Measurements from ENCODE around the gene FMNL3. TPM values are rescaled to one million over a fixed set of nuclear protein-coding genes. Genes with fewer than 3 reads are reported as not detected.

The FMNL3 gene
- total and polyA plus RNA-seq, 2 of the 13 experiments (the other 11 are each of a cell fraction or from before 2014, with no cell fraction given) = 0.44 to 1.1 TPM

DNA sequence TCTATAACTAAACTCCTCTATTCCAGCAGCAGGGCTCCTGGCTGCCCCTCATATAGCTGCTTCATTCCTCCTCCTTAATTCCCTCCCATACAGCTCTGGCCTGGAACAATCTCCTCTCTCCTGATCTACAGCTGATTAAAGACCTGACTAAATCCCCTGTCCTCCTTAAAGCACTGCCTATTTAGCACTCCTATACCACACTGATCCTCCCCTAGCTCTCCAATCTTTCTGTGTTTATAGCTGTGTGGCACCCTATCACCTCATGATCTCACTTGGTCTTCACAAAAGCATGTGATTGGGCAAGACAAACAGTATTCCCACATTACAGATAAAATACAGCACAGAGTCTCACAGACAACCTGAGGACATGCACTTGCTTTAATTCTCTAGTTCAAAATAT lies 17.4 kb downstream of the FMNL3 start:
- Histone ChIP-seq H3K4me2 (ENCODE audit: low read depth, low read length) (no peak overlapping the region), H3K27ac (ENCODE audit: extremely low read length, insufficient read depth, low read length) (no peak overlapping the region), H3K9me3 (ENCODE audit: low read length) (no peaks in the 10 kb centered on the region), H4K20me1 (ENCODE audit: insufficient read depth, low read length) (no peaks in the 10 kb centered on the region; the same call in 1 of the 2 replicates), H3K36me3 (replicated peaks in 1 of 2; ENCODE audit: control insufficient read depth in 1 of 2, insufficient read depth in 2 of 2, low read length in 2 of 2) (no peaks in the 10 kb centered on the region), H2AFZ (ENCODE audit: low read length) (no peak overlapping the region), H3K4me3 (replicated peaks in 1 of 3; ENCODE audit: insufficient read depth in 1 of 3, low read depth in 2 of 3, low read length in 3 of 3) (no peak overlapping the region), H3K9ac (ENCODE audit: insufficient read depth, low read depth, low read length) (no peak overlapping the region), H3K27me3 (ENCODE audit: control insufficient read depth in 1 of 2, insufficient read depth in 2 of 2, low read length in 2 of 2) (no peaks in the 10 kb centered on the region), H3K79me2 (ENCODE audit: insufficient read depth, low read length) (no peaks in the 10 kb centered on the region), H3K4me1 (ENCODE audit: insufficient read depth, low read length) (no peaks in the 10 kb centered on the region)
- no TSS peak for BruUV-seq (replicated peaks)
- intact Hi-C loops (cut with micrococcal nuclease; ENCODE audit: unreplicated experiment) (no loop called here), in situ Hi-C loops (cut with HindIII; ENCODE audit: extremely low pct_ligation_motif_present, low pct_unique_long_range_greater_than_20kb) (no loop called here)
- ChIA-PET POLR2A (no interaction called here), CTCF (ENCODE audit: low intra/inter-chr PET ratio, low total read pairs) (no interaction called here)
- no peak for ATAC-seq
- DNase-seq (ENCODE audit: low spot score) = no peak
- FAIRE-seq = no peak
- TF ChIP-seq NFKBIZ (CRISPR knock-in tag; IDR thresholded peaks at IDR 0.05) (no peak), STAT6 (CRISPR knock-in tag; IDR thresholded peaks at IDR 0.05; ENCODE audit: borderline replicate concordance) (no peak), TRIM24 (CRISPR knock-in tag; IDR thresholded peaks at IDR 0.05) (no peak), ZNF574 (CRISPR knock-in tag; IDR thresholded peaks at IDR 0.05) (no peak), SUZ12 (IDR thresholded peaks at IDR 0.05; ENCODE audit: low read depth, low read length) (no peak), NAIF1 (CRISPR knock-in tag; IDR thresholded peaks at IDR 0.05; ENCODE audit: borderline replicate concordance) (no peak)
- TF ChIP-seq, protein P1, sequence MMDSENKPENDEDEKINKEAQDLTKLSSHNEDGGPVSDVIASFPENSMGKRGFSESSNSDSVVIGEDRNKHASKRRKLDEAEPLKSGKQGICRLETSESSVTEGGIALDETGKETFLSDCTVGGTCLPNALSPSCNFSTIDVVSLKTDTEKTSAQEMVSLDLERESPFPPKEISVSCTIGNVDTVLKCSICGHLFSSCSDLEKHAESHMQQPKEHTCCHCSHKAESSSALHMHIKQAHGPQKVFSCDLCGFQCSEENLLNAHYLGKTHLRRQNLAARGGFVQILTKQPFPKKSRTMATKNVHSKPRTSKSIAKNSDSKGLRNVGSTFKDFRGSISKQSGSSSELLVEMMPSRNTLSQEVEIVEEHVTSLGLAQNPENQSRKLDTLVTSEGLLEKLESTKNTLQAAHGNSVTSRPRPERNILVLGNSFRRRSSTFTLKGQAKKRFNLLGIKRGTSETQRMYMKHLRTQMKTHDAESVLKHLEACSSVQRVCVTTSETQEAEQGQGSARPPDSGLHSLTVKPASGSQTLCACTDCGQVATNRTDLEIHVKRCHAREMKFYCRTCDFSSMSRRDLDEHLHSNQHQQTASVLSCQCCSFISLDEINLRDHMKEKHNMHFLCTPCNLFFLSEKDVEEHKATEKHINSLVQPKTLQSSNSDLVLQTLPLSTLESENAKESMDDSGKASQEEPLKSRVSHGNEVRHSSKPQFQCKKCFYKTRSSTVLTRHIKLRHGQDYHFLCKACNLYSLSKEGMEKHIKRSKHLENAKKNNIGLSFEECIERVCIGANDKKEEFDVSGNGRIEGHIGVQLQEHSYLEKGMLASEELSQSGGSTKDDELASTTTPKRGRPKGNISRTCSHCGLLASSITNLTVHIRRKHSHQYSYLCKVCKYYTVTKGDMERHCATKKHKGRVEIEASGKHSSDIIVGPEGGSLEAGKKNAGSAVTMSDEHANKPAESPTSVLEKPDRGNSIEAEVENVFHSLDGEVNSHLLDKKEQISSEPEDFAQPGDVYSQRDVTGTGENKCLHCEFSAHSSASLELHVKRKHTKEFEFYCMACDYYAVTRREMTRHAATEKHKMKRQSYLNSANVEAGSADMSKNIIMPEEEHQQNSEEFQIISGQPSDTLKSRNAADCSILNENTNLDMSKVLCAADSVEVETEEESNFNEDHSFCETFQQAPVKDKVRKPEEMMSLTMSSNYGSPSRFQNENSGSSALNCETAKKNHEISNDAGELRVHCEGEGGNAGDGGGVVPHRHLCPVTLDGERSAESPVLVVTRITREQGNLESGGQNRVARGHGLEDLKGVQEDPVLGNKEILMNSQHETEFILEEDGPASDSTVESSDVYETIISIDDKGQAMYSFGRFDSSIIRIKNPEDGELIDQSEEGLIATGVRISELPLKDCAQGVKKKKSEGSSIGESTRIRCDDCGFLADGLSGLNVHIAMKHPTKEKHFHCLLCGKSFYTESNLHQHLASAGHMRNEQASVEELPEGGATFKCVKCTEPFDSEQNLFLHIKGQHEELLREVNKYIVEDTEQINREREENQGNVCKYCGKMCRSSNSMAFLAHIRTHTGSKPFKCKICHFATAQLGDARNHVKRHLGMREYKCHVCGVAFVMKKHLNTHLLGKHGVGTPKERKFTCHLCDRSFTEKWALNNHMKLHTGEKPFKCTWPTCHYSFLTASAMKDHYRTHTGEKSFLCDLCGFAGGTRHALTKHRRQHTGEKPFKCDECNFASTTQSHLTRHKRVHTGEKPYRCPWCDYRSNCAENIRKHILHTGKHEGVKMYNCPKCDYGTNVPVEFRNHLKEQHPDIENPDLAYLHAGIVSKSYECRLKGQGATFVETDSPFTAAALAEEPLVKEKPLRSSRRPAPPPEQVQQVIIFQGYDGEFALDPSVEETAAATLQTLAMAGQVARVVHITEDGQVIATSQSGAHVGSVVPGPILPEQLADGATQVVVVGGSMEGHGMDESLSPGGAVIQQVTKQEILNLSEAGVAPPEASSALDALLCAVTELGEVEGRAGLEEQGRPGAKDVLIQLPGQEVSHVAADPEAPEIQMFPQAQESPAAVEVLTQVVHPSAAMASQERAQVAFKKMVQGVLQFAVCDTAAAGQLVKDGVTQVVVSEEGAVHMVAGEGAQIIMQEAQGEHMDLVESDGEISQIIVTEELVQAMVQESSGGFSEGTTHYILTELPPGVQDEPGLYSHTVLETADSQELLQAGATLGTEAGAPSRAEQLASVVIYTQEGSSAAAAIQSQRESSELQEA (CRISPR knock-in tag; IDR thresholded peaks at IDR 0.05; ENCODE audit: not compliant biosample characterization) = no peak
